Panc1 (cell line): ENCODE results near the gene ADAM23.

Experiments
- POLR2AphosphoS5 ChIP-seq: IDR thresholded peaks from 2 replicates; pipeline ENCODE4 v1.6.1; 2012; ENCODE audit warnings: mild to moderate bottlenecking, low read depth, low read length, moderate library complexity
- TF ChIP-seq, protein P1 (sequence below): fragments of 450-650 bp; IDR thresholded peaks from 2 replicates; pipeline ENCODE4 v1.5.1; 2017; ENCODE audit warnings: mild to moderate bottlenecking

DNA sequence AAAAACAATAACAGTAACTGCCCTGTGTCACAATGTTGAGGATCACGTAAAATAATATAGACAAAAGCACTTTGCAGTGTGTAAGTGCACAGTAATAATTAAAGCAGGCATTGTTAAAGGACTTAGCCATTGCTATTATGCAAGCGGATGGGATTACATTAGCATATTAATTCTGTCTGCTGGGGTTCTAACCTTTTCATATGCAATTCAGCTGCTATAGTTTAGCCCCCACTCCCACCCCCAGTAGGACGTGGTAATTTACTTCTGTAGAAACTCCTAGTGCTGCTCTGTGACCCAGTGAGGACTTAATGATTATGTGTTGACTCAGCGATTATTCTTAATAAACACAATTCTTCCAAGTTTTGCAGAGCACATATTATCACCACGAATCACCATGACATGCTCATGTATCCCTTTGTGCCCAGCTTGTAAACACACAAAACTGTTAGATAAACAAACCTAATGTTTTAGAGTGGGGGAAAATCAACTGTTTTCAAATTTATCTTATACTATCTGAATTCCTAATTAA is 5.1 kb upstream of the ADAM23 start:
- TF ChIP-seq POLR2AphosphoS5 = no peak
- TF ChIP-seq, protein P1, sequence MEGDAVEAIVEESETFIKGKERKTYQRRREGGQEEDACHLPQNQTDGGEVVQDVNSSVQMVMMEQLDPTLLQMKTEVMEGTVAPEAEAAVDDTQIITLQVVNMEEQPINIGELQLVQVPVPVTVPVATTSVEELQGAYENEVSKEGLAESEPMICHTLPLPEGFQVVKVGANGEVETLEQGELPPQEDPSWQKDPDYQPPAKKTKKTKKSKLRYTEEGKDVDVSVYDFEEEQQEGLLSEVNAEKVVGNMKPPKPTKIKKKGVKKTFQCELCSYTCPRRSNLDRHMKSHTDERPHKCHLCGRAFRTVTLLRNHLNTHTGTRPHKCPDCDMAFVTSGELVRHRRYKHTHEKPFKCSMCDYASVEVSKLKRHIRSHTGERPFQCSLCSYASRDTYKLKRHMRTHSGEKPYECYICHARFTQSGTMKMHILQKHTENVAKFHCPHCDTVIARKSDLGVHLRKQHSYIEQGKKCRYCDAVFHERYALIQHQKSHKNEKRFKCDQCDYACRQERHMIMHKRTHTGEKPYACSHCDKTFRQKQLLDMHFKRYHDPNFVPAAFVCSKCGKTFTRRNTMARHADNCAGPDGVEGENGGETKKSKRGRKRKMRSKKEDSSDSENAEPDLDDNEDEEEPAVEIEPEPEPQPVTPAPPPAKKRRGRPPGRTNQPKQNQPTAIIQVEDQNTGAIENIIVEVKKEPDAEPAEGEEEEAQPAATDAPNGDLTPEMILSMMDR = no peak
